GM23338 (cell line): ENCODE results near the gene DDX20.

Experiments
- EZH2 ChIP-seq: fragments of 200-600 bp; sonication (generic); IDR thresholded peaks from one replicate; pipeline ENCODE4 v1.8.0; 2017; ENCODE audit warnings: antibody characterized with exemption, mild to moderate bottlenecking, low read depth; ENCODE audit not compliant: unreplicated experiment
- EZH2phosphoT487 ChIP-seq: fragments of 200-600 bp; sonication (generic); IDR thresholded peaks from one replicate; pipeline ENCODE4 v1.8.1; 2018; ENCODE audit warnings: antibody characterized with exemption; ENCODE audit not compliant: unreplicated experiment
- POLR2AphosphoS5 ChIP-seq: IDR thresholded peaks from 2 replicates; pipeline ENCODE4 v1.6.1; 2016; ENCODE audit warnings: antibody characterized with exemption, low read depth
- ZNF114 ChIP-seq: fragments of 250-450 bp; sonication (Bioruptor Pico); IDR thresholded peaks from 2 replicates; pipeline ENCODE4 v1.5.0; 2020; ENCODE audit warnings: mild to moderate bottlenecking, moderate library complexity
- TF ChIP-seq, protein P1 (sequence below), 2 experiments: fragments of 200-600 bp in 1 of 2; sonication (generic) in 1 of 2; conservative IDR thresholded peaks; 2 replicates each; pipeline versions ENCODE4 v1.5.1 to v1.6.1; 2016 to 2017; ENCODE audit warnings: antibody characterized with exemption in 2 of 2, low read depth in 2 of 2, mild to moderate bottlenecking in 2 of 2, moderate library complexity in 1 of 2
- TF ChIP-seq, protein P2 (sequence below): IDR thresholded peaks from one replicate; pipeline ENCODE4 v1.6.1; 2018; ENCODE audit warnings: antibody characterized with exemption; ENCODE audit not compliant: unreplicated experiment

DNA sequence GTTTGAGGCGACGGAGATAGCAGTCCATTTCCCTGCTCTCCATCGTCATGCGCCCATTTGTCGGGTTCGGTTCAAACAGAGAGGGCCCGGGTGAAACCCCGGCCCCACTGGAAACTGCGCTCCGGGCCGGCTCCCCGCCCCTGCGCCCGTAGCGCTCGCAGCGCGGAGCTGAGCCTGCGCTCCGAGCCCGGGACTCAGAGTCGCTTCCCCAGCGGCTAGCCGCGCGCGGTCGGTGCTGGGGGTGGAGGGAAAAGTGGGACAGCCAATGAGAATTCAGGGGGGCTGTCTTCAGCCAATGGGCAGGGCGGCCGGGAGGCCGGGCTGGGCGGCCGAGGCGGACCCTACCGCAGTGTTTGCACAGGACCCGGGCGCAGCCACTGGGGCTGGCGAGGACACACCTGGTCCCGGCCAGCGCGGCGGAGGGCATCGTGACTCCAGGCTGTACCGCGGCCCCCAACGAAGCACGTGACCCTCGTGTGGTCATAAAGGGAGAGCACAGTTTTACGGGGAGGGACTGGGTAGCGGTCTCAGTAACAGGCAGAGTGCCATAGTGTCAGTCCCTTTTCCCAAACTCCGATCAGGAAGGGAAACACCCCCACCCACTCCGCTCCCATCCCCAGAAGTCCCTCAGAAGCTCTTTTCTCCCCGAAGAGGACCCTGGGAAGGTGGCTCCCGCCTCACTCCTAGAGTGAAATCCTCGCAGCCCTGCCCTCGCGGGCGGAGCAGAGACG is 16.3 kb upstream of the DDX20 start, which contains the start of gene INKA2:
- TF ChIP-seq, protein P1, sequence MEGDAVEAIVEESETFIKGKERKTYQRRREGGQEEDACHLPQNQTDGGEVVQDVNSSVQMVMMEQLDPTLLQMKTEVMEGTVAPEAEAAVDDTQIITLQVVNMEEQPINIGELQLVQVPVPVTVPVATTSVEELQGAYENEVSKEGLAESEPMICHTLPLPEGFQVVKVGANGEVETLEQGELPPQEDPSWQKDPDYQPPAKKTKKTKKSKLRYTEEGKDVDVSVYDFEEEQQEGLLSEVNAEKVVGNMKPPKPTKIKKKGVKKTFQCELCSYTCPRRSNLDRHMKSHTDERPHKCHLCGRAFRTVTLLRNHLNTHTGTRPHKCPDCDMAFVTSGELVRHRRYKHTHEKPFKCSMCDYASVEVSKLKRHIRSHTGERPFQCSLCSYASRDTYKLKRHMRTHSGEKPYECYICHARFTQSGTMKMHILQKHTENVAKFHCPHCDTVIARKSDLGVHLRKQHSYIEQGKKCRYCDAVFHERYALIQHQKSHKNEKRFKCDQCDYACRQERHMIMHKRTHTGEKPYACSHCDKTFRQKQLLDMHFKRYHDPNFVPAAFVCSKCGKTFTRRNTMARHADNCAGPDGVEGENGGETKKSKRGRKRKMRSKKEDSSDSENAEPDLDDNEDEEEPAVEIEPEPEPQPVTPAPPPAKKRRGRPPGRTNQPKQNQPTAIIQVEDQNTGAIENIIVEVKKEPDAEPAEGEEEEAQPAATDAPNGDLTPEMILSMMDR (conservative IDR thresholded peaks at IDR 0.05; ENCODE audit: low read depth in 2 of 2), result no peak
- TF ChIP-seq EZH2phosphoT487 (no peak), POLR2AphosphoS5 (peak; percentile 73), EZH2 (no peak), ZNF114 (no peak)
- TF ChIP-seq, protein P2, sequence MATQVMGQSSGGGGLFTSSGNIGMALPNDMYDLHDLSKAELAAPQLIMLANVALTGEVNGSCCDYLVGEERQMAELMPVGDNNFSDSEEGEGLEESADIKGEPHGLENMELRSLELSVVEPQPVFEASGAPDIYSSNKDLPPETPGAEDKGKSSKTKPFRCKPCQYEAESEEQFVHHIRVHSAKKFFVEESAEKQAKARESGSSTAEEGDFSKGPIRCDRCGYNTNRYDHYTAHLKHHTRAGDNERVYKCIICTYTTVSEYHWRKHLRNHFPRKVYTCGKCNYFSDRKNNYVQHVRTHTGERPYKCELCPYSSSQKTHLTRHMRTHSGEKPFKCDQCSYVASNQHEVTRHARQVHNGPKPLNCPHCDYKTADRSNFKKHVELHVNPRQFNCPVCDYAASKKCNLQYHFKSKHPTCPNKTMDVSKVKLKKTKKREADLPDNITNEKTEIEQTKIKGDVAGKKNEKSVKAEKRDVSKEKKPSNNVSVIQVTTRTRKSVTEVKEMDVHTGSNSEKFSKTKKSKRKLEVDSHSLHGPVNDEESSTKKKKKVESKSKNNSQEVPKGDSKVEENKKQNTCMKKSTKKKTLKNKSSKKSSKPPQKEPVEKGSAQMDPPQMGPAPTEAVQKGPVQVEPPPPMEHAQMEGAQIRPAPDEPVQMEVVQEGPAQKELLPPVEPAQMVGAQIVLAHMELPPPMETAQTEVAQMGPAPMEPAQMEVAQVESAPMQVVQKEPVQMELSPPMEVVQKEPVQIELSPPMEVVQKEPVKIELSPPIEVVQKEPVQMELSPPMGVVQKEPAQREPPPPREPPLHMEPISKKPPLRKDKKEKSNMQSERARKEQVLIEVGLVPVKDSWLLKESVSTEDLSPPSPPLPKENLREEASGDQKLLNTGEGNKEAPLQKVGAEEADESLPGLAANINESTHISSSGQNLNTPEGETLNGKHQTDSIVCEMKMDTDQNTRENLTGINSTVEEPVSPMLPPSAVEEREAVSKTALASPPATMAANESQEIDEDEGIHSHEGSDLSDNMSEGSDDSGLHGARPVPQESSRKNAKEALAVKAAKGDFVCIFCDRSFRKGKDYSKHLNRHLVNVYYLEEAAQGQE, result no peak
